Measurements from ENCODE around the gene SET.
"Not testable (repeated sequence)": the region's sequence is repeated elsewhere in the genome, so short reads cannot be mapped to it uniquely, and the experiment has no call there.

SET gene

GRCh38 chr9:128687453-128687852 lies 1.6 kb upstream of the SET start:
- no peak for DNase-seq (ENCODE audit: low read depth)
- H3K4me3 ChIP-seq (ENCODE audit: control insufficient read depth, low read depth, low read length) = no peak overlapping the region
- TF ChIP-seq, protein P1, sequence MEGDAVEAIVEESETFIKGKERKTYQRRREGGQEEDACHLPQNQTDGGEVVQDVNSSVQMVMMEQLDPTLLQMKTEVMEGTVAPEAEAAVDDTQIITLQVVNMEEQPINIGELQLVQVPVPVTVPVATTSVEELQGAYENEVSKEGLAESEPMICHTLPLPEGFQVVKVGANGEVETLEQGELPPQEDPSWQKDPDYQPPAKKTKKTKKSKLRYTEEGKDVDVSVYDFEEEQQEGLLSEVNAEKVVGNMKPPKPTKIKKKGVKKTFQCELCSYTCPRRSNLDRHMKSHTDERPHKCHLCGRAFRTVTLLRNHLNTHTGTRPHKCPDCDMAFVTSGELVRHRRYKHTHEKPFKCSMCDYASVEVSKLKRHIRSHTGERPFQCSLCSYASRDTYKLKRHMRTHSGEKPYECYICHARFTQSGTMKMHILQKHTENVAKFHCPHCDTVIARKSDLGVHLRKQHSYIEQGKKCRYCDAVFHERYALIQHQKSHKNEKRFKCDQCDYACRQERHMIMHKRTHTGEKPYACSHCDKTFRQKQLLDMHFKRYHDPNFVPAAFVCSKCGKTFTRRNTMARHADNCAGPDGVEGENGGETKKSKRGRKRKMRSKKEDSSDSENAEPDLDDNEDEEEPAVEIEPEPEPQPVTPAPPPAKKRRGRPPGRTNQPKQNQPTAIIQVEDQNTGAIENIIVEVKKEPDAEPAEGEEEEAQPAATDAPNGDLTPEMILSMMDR (conservative IDR thresholded peaks at IDR 0.05; ENCODE audit: control insufficient read depth, insufficient read depth, low read depth, low read length) = no peak

DNA sequence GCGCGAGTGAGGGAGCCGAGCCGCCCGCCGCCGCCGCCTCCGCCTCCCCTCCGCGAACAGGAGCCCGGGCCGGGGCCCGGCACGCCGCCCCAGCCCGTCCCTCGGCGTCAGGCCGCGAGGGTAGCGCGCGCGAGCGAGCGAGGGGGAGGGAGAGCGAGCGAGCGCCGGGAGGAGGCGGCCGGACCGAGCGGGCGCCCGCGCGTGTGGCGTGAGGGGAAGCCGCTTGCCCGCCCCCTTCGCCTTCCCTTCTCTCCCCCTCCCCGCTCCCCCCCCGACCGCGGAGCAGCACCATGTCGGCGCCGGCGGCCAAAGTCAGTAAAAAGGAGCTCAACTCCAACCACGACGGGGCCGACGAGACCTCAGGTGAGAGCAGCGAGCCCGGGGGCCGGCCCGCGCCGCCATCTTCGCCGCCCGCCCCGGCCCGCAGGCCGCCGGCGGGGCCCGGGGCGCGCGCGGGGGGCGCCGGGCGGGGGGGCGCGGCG lies 312 bp downstream of the SET start:
- no peak for DNase-seq (ENCODE audit: low read depth)

DNA sequence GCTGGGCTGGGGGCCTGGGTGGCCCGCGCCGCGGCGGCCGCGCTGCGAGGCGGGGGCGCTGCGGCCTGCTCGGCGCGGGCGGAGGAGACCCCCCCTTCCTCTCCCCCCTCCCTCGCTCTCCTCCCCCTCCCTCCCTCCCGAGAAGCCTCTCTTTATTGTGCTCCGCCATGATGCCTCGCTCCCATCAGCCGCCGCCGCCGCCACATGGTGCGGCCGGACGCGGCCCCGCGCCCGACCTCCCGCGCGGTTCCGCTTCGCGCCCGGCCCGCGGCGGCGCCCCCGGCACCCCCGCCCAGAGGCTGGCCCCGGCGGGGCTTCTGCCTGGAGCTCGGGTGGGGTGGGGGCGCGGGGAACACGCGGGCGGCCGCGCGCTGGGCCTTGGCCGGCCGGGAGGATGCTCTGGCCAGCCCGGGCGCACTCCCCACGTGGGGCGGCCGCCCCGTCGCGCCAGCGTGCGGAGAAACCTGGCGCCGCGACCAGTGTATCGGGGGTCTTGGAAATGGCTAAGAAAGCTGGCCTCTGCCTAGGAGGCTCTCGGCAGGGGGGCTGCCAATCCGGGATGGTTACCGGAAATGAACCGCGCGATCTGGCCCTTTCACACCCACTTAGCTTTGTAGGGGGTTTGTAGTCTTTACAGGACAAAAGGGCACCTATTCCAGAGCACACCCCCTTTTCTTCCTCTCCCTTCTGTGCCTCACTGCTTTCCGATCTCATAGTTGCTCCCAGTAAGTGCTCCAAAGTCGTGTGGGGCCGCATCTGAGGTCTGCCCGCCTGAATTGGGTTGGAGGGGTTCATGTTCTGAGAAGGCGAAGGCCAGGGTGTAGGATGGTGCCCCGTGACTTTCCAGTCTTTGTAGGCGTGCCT lies 1.0 kb downstream of the SET start:
- peak overlapping the region; percentile 97 for H3K4me3 ChIP-seq (ENCODE audit: control insufficient read depth, low read depth, low read length)
- peak; percentile 36 for DNase-seq (ENCODE audit: low read depth)
- TF ChIP-seq, protein P1 (conservative IDR thresholded peaks at IDR 0.05; ENCODE audit: control insufficient read depth, insufficient read depth, low read depth, low read length) = no peak

More for the DNA sequence above, 312 bp downstream of the SET start:
- TF ChIP-seq, protein P1 (conservative IDR thresholded peaks at IDR 0.05; ENCODE audit: control insufficient read depth, insufficient read depth, low read depth, low read length) = no peak
- H3K4me3 ChIP-seq (ENCODE audit: control insufficient read depth, low read depth, low read length) = peak overlapping the region; percentile 49

DNA sequence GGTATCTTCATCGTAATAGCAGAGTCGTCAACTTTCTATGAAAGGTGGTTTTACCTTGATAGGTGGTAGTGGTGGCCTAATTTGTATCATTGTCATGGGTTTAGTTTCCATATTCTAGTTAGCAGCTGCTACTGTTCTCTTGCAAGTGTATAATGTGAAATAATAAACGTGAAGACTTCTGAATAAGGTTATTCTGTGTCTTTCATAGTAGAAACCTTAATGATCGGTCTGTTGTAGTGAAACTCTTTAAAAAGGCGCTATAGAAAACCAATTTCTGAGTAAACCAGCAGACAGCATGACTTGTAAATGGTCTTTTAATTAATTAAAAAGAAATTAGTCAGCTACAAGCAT lies 1.6 kb downstream of the SET start:
- peak overlapping the region; percentile 97 for H3K4me3 ChIP-seq (ENCODE audit: control insufficient read depth, low read depth, low read length)

DNA sequence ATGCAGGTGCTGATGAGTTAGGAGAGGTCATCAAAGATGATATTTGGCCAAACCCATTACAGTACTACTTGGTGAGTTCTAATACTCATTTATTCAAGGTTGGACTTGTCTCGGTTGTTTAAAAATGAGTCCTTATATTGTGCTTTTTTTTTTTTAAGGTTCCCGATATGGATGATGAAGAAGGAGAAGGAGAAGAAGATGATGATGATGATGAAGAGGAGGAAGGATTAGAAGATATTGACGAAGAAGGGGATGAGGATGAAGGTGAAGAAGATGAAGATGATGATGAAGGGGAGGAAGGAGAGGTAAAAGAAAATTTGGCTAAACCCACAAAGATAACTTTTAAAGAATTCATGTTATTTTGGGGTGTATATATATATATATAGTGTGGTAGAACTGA lies 4.7 kb downstream of the SET start:
- DNase-seq (ENCODE audit: low read depth); H3K4me3 ChIP-seq (ENCODE audit: control insufficient read depth, low read depth, low read length): not testable (repeated sequence)

More for the DNA sequence above, 1.6 kb downstream of the SET start:
- DNase-seq (ENCODE audit: low read depth) = no peak
- TF ChIP-seq, protein P1 (conservative IDR thresholded peaks at IDR 0.05; ENCODE audit: control insufficient read depth, insufficient read depth, low read depth, low read length) = no peak

- TF ChIP-seq, protein P1 (conservative IDR thresholded peaks at IDR 0.05; ENCODE audit: control insufficient read depth, insufficient read depth, low read depth, low read length) = no peak
- DNase-seq (ENCODE audit: low read depth) = no peak
- H3K4me3 ChIP-seq (ENCODE audit: control insufficient read depth, low read depth, low read length) = no peak overlapping the region
Measured at GRCh38 chr9:128694344-128694743, 5.3 kb downstream of the SET start.

DNA sequence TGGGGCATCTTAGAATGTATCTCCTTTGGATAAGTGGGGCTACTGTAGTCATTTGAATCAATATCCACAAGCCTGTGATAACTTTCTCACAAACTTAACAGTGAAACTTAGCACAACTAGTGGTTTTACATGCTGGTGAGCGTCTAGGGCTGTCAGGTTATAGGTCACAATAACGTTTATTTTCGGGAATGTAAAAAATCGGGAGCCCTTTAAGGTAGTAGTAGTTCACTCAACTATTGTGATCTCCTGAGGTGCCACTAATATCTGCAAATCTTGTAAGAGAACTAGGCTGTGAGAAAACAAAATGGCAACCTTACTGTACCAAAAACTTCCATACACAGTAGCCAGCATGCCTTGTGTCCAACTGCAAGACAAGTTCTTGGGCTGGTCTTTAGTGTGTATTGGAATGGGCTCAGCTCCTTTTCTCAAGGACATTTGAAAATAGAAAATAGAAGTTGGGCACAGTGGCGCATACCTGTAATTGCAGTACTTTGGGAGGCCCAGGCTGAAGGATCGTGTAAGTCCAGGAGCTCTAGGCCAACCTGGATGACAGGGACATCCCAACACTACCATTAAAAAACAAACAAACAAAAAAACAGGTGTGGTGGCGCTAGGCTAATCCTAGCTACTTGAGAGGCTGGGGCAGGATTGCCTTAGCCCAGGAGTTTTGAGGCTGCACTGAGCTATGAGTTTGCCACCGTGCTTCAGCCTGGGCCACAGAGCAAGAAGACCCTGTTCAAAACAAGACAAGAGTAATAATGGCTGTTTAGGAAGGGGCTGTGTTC lies 8.1 kb downstream of the SET start:
- DNase-seq (ENCODE audit: low read depth) = no peak
- TF ChIP-seq, protein P1 (conservative IDR thresholded peaks at IDR 0.05; ENCODE audit: control insufficient read depth, insufficient read depth, low read depth, low read length) = no peak
- H3K4me3 ChIP-seq (ENCODE audit: control insufficient read depth, low read depth, low read length) = no peak overlapping the region

DNA sequence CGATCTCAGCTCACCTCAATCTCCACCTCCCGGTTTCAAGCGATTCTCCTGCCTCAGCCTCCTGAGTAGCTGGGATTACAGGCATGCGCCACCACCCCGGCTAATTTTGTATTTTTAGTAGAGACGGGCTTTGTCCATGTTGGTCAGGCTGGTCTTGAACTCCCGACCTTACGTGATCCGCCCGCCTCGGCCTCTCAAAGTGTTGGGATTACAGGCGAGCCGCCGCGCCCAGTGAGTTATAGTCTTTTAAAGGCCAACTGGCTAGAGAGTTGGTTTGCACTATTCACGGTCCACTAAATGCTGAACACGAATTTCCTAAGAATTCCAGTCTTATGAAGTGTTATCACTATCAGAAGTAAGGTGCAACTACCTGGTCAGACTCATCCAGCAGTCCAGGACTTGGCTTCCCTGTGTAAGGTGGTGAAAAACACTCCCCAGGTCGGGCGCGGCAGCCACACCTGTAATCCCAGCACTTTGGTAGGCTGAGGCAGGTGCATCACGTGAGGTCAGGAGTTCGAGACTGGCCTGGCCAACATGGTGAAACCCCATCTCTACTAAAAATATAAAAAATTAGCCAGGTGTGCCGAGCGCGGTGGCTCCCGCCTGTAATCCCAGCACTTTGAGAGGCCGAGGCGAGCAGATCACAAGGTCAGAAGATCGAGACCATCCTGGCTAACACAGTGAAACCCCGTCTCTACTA lies 10.2 kb downstream of the SET start:
- not testable (repeated sequence) for H3K4me3 ChIP-seq (ENCODE audit: control insufficient read depth, low read depth, low read length)

More for the DNA sequence above, 10.2 kb downstream of the SET start:
- DNase-seq (ENCODE audit: low read depth) = not testable (repeated sequence)
